ENCODE measurements around the gene VRK3. TPM values are rescaled to one million over a fixed set of nuclear protein-coding genes. Genes with fewer than 3 reads are reported as not detected.

Gene VRK3
- total RNA-seq, 1 donor from 2014 or later = 39.5 TPM

DNA sequence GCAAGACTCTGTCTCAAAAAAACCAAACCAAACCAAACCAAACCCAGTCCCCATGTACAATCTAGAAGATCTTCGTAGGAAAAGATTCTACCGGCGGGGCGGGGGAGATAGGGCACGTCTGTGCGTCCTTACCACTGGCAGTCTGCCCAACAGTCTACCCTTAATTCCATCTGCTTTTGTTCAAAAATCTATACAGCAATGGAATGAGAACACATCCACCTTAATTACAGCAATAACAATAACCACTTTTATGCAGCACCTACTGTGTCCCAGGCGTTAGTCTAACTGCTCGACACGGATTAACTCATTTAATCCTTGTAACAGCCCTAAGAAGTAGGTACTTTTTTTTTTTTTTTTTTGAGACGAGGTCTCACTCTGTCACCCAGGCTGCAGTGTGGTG is 98.7 kb downstream of the VRK3 start:
- Histone ChIP-seq H3K4me1 (peaks cover 9% of the 10 kb centered on the region), H3K27ac (no peak overlapping the region), H3K27me3 (no peaks in the 10 kb centered on the region), H3K4me3 (no peak overlapping the region), H3K36me3 (peaks cover 39% of the 10 kb centered on the region), H3K9me3 (no peaks in the 10 kb centered on the region)
- intact Hi-C loops (cut with DNase I) = no loop called here
- TF ChIP-seq, protein P1, sequence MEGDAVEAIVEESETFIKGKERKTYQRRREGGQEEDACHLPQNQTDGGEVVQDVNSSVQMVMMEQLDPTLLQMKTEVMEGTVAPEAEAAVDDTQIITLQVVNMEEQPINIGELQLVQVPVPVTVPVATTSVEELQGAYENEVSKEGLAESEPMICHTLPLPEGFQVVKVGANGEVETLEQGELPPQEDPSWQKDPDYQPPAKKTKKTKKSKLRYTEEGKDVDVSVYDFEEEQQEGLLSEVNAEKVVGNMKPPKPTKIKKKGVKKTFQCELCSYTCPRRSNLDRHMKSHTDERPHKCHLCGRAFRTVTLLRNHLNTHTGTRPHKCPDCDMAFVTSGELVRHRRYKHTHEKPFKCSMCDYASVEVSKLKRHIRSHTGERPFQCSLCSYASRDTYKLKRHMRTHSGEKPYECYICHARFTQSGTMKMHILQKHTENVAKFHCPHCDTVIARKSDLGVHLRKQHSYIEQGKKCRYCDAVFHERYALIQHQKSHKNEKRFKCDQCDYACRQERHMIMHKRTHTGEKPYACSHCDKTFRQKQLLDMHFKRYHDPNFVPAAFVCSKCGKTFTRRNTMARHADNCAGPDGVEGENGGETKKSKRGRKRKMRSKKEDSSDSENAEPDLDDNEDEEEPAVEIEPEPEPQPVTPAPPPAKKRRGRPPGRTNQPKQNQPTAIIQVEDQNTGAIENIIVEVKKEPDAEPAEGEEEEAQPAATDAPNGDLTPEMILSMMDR (IDR thresholded peaks at IDR 0.05) = no peak
- DNase-seq (no peak), ATAC-seq (no peak)

Other genes starting within 250 kb of the VRK3 start
- 20.1 TPM for gene FUZ, start 212.1 kb downstream of the VRK3 start, total RNA-seq
- gene MED25, start 207.1 kb downstream of the VRK3 start, total RNA-seq = 45.9 TPM
- 104 TPM for gene PTOV1, start 174.2 kb downstream of the VRK3 start, total RNA-seq
- 83.2 TPM for gene PNKP, start 157.8 kb downstream of the VRK3 start, total RNA-seq
- gene AKT1S1, start 148.0 kb downstream of the VRK3 start, total RNA-seq = 29.4 TPM
- gene TBC1D17, start 147.7 kb downstream of the VRK3 start, total RNA-seq = 57.1 TPM
- 1.8 TPM for gene IL4I1, start 128.5 kb downstream of the VRK3 start, total RNA-seq
- gene ATF5, start 96.2 kb downstream of the VRK3 start, total RNA-seq = 14.1 TPM
- 39.3 TPM for gene NUP62, start 95.9 kb downstream of the VRK3 start, total RNA-seq
- gene SIGLEC11, start 64.2 kb downstream of the VRK3 start, total RNA-seq = 2.5 TPM
- gene ZNF473, start 633 bp upstream of the VRK3 start, total RNA-seq = 8.4 TPM
- not detected for gene IZUMO2, start 137.9 kb upstream of the VRK3 start, total RNA-seq
- 146 TPM for gene MYH14, start 178.2 kb upstream of the VRK3 start, total RNA-seq

All from upper lobe of right lung (tissue), 1 donor.